ENCODE data around the gene C3orf20. TPM values are rescaled to one million over a fixed set of nuclear protein-coding genes. Genes with fewer than 3 reads are reported as not detected.
"Not testable (repeated sequence)": the region's sequence is repeated elsewhere in the genome, so short reads cannot be mapped to it uniquely, and the experiment has no call there.

The C3orf20 gene
- total RNA-seq, 4 donors from 2014 or later = 0.11 to 0.46 TPM; not detected in 2

DNA sequence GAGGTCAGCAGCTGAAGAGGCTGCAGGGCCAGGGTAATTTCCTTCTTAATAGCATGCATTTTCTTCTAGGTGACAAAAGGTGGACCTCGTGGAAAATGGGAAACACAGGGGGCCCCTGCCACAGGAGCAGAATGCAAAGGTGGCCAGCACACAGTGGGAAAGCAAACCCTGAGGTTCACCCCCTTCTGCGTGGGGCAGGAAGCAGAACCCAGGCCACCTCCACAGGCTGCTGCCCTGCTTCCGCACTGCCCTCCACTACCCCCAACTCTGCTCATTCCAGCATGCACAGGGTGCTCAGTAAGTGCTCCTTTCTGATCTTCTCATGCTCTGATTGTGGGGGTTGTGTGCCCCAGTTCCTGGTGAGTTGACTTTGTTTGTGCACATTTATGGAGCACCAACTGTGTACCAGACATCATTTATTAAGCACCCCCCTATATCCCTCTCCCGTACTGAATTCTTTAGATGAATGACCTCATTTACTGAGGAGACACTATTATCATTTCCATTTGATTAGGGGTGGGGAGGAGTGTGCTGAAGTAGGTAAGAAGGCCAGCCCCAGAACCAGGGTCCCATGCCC, 131.1 kb downstream of the C3orf20 start:
- Histone ChIP-seq H3K9me3 (no peaks in the 10 kb centered on the region), H3K27ac (no peak overlapping the region), H3K4me1 (peaks cover 0 to 12% of the 10 kb centered on the region in 2 donors), H3K36me3 (no peaks in the 10 kb centered on the region), H3K4me3 (no peak overlapping the region), H3K27me3 (peaks cover 9 to 15% (median 10%) of the 10 kb centered on the region in 3 donors)
- DNase-seq (no peak), ATAC-seq (no peak)
- intact Hi-C loops (cut with DNase I; ENCODE audit: low total_unique reads) = no loop called here
- TF ChIP-seq, protein P1, sequence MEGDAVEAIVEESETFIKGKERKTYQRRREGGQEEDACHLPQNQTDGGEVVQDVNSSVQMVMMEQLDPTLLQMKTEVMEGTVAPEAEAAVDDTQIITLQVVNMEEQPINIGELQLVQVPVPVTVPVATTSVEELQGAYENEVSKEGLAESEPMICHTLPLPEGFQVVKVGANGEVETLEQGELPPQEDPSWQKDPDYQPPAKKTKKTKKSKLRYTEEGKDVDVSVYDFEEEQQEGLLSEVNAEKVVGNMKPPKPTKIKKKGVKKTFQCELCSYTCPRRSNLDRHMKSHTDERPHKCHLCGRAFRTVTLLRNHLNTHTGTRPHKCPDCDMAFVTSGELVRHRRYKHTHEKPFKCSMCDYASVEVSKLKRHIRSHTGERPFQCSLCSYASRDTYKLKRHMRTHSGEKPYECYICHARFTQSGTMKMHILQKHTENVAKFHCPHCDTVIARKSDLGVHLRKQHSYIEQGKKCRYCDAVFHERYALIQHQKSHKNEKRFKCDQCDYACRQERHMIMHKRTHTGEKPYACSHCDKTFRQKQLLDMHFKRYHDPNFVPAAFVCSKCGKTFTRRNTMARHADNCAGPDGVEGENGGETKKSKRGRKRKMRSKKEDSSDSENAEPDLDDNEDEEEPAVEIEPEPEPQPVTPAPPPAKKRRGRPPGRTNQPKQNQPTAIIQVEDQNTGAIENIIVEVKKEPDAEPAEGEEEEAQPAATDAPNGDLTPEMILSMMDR (IDR thresholded peaks at IDR 0.05 in 4 of 5, conservative IDR thresholded peaks at IDR 0.05 in 1 of 5) = no peak
- in situ Hi-C loops (cut with MboI; ENCODE audit: low sequenced_read_pairs in 4 of 4) = no loop called here

DNA sequence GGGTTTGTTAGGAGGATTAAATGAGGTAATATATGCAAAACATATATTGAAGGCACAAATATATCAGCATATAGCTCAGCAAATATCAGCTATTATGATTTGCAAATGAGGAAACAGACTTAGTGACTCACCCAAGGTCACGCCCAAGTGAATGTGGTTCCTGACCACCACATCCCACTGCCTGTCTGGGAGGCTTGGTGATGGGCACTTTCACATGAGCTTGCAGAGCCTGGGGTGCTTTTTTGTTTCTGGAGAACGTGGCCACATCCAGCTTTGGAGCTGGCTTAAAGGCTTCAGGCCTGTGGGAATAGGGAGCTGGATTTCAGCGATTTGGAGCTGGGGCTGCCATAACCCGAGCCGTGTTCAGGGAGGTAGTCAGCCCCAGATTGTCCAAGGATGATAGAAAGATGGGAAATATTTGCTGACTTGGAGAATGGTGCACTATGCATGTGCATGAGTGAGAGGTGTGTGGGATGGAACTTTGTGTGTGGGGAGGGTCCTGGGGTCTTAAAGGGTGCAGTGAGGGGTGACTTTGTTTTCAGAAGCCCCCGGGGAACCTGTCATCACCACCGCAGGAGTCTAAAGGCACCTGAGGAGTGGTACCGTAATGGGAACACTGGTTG, 131.8 kb downstream of the C3orf20 start:
- peaks cover 16 to 19% (median 16%) of the 10 kb centered on the region in 3 donors for H3K27me3 ChIP-seq
- no peak for TF ChIP-seq POLR2A (IDR thresholded peaks at IDR 0.05)
- TF ChIP-seq, protein P1 (IDR thresholded peaks at IDR 0.05 in 4 of 5, conservative IDR thresholded peaks at IDR 0.05 in 1 of 5) = no peak
- DNase-seq (no peak), ATAC-seq (no peak)
- H3K4me1 ChIP-seq = peaks cover 0 to 12% of the 10 kb centered on the region in 2 donors
- H3K36me3 ChIP-seq = no peaks in the 10 kb centered on the region
- peak overlapping the region in 1 of 4 donors; percentile 22 for H3K27ac ChIP-seq
- no peak overlapping the region for H3K4me3 ChIP-seq
- intact Hi-C loops (cut with DNase I; ENCODE audit: low total_unique reads) (no loop called here), in situ Hi-C loops (cut with MboI; ENCODE audit: low sequenced_read_pairs in 4 of 4) (no loop called here)
- H3K9me3 ChIP-seq = no peaks in the 10 kb centered on the region

DNA sequence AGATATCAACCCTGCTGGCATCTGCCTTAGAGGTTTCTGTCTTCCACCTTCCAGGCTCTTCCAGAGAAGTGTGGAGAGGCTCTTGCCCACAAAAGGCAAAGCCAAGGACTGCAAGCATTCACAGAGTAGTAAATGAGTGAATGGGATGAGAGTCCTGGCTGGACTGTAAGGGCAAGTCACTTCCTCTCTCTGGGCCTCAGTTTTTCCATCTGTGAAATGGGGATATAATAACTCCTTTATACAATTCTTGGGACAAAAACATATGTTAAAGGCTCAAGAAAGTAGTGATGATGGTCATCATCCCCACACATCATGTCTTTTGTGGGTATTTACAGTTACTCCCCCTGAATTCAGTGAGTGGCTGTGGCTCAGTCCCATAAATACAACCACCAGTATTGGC, 133.1 kb downstream of the C3orf20 start:
- TF ChIP-seq, protein P1 (IDR thresholded peaks at IDR 0.05 in 4 of 5, conservative IDR thresholded peaks at IDR 0.05 in 1 of 5) = no peak
- TF ChIP-seq POLR2A (IDR thresholded peaks at IDR 0.05) = no peak
- DNase-seq (no peak), ATAC-seq (no peak)
- H3K36me3 ChIP-seq = no peaks in the 10 kb centered on the region
- in situ Hi-C loops (cut with MboI; ENCODE audit: low sequenced_read_pairs in 4 of 4) (no loop called here), intact Hi-C loops (cut with DNase I; ENCODE audit: low total_unique reads) (no loop called here)
- H3K27ac ChIP-seq = no peak overlapping the region
- H3K9me3 ChIP-seq = no peaks in the 10 kb centered on the region
- peaks cover 0 to 12% of the 10 kb centered on the region in 2 donors for H3K4me1 ChIP-seq
- H3K4me3 ChIP-seq = no peak overlapping the region
- H3K27me3 ChIP-seq = peaks cover 16 to 23% (median 19%) of the 10 kb centered on the region in 3 donors

DNA sequence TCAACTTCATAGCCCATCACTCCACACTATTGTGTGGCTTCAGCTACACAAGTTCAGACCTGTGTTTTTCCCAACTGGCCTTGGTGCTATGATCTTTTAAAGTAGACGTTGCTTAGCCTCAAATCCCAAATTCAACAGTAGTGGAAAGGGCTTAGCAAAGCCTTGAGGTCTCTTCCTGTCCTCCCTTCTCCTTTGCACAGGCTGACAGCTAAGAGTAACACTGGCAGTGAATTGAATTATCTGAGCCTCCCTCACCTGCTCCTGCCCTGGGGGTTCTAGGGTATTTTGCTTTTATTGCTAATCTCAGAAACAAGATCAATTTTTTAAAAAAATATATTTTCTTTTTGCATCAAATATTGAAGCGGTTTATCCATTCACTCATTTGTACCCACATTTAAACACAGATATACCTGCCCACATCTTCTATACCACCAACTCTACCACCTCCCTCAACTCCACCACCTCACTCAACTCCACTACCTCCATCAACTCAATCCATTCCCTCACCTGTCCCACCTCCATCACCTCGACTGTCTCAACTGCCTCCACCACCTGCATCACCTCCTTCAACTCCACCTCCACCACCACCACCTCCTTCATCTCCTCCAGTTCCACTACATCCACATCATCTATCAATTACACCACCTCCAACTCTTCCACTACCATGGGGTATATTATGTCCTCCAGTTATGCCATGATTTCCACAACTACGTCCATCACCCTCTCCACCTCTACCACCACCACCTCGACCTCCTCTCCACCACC, 133.7 kb downstream of the C3orf20 start:
- Histone ChIP-seq H3K9me3 (no peaks in the 10 kb centered on the region), H3K27me3 (peaks cover 16 to 23% (median 19%) of the 10 kb centered on the region in 3 donors), H3K36me3 (no peaks in the 10 kb centered on the region), H3K4me3 (no peak overlapping the region), H3K4me1 (peaks cover 0 to 12% of the 10 kb centered on the region in 2 donors), H3K27ac (no peak overlapping the region)
- TF ChIP-seq, protein P1 (IDR thresholded peaks at IDR 0.05 in 4 of 5, conservative IDR thresholded peaks at IDR 0.05 in 1 of 5) = no peak
- no peak for TF ChIP-seq POLR2A (IDR thresholded peaks at IDR 0.05)
- intact Hi-C loops (cut with DNase I; ENCODE audit: low total_unique reads) (no loop called here), in situ Hi-C loops (cut with MboI; ENCODE audit: low sequenced_read_pairs in 4 of 4) (no loop called here)
- no peak for ATAC-seq
- no peak for DNase-seq

DNA sequence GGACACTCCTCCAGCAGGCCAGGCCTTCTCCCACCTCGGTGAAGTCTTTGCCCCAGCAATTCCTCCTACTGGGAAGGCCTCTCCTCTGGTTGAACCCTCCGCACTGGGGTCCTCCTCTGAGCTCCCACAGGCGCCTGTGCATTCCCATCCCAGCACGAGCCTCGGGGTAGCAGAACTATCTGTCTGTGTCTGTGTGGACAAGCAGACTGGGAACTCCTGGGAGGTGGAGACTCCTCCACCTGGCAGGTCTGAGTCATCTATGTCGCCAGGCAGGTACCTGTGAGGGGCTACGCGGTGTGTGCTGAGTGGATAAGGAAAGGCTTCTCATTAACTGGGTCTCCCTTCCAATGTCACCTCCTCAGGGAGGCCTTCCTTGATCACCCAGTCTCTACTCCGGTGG, 134.7 kb downstream of the C3orf20 start:
- H3K27ac ChIP-seq = peak overlapping the region in 3 of 4 donors; percentile 42 to 72 (median 68)
- H3K9me3 ChIP-seq; in situ Hi-C loops (cut with MboI; ENCODE audit: low sequenced_read_pairs in 4 of 4); DNase-seq; ATAC-seq; intact Hi-C loops (cut with DNase I; ENCODE audit: low total_unique reads); H3K36me3 ChIP-seq: not testable (repeated sequence)
- peak overlapping the region; percentile 46 to 49 (median 47) for H3K4me3 ChIP-seq
- peaks cover 0 to 12% of the 10 kb centered on the region in 2 donors for H3K4me1 ChIP-seq
- H3K27me3 ChIP-seq = peaks cover 16 to 23% (median 19%) of the 10 kb centered on the region in 3 donors

All from gastrocnemius medialis (tissue), 4 donors.